PC-9 (cell line): ENCODE results near the gene TNS1. TPM values are rescaled to one million over a fixed set of nuclear protein-coding genes. Genes with fewer than 3 reads are reported as not detected.

Source experiments
- BruUV-seq: library from RNA; stranded (reverse); fragments of 400-500 nt; replicated peaks from 2 replicates; lab custom pipeline; 2021; lab: Mats Ljungman, UMichigan
- CTCF ChIA-PET: fragments of 300-600 bp; sonication (Branson Sonifier 250); formaldehyde crosslinking; loops from one replicate; lab custom pipeline; 2022; ENCODE audit warnings: antibody characterized with exemption; lab: Charles Lee
- POLR2A ChIA-PET: fragments of 300-600 bp; sonication (Branson Sonifier 250); formaldehyde crosslinking; loops from one replicate; lab custom pipeline; 2022; ENCODE audit warnings: antibody characterized with exemption; ENCODE audit not compliant: unreplicated experiment; lab: Charles Lee
- DNase-seq, 2 experiments: peaks; one replicate each; pipeline versions ENCODE4 v3.0.0 to v3.0.0-alpha.2; 2015 to 2022; ENCODE audit warnings: mixed read lengths in 1 of 2
- H2AFZ ChIP-seq: fragments of 200-600 bp; sonication (generic); 2 replicates; pipeline ENCODE4 v1.8.1; 2017; ENCODE audit warnings: antibody characterized with exemption
- H3F3A ChIP-seq: fragments of 200-600 bp; sonication (generic); 2 replicates; pipeline ENCODE4 v1.8.1; 2017; ENCODE audit warnings: antibody characterized with exemption, mild to moderate bottlenecking, low read depth; ENCODE audit not compliant: insufficient read depth
- H3K27ac ChIP-seq: fragments of 200-600 bp; sonication (generic); 2 replicates; pipeline ENCODE4 v1.6.1; 2016; ENCODE audit warnings: mixed run types
- H3K27me3 ChIP-seq: fragments of 200-600 bp; sonication (generic); 2 replicates; pipeline ENCODE4 v1.6.1; 2016; ENCODE audit warnings: low read depth, mixed run types; ENCODE audit not compliant: insufficient read depth
- H3K36me3 ChIP-seq: fragments of 200-600 bp; sonication (generic); 2 replicates; pipeline ENCODE4 v1.6.1; 2016; ENCODE audit warnings: low read depth, mixed run types
- H3K4me1 ChIP-seq: fragments of 200-600 bp; sonication (generic); replicated peaks from 2 replicates; pipeline ENCODE4 v1.6.1; 2016; ENCODE audit warnings: mixed run types; ENCODE audit not compliant: insufficient read depth
- H3K4me2 ChIP-seq: fragments of 200-600 bp; sonication (generic); 2 replicates; pipeline ENCODE4 v1.6.1; 2017; ENCODE audit warnings: mixed run types
- H3K4me3 ChIP-seq: fragments of 200-600 bp; sonication (generic); 2 replicates; pipeline ENCODE4 v1.6.1; 2016; ENCODE audit warnings: mixed run types
- H3K79me2 ChIP-seq: fragments of 200-600 bp; sonication (generic); 2 replicates; pipeline ENCODE4 v1.6.1; 2017; ENCODE audit warnings: low read depth, mixed run types
- H3K9me2 ChIP-seq: fragments of 200-600 bp; sonication (generic); 2 replicates; pipeline ENCODE4 v1.8.1; 2017; ENCODE audit warnings: mild to moderate bottlenecking; ENCODE audit not compliant: insufficient read depth
- H3K9me3 ChIP-seq: fragments of 200-600 bp; sonication (generic); 2 replicates; pipeline ENCODE4 v1.8.1; 2016; ENCODE audit warnings: low read depth; ENCODE audit not compliant: insufficient read depth
- H4K20me1 ChIP-seq: fragments of 200-600 bp; sonication (generic); 2 replicates; pipeline ENCODE4 v1.8.1; 2017; ENCODE audit not compliant: insufficient read depth
- CTCF ChIP-seq: fragments of 200-600 bp; sonication (generic); conservative IDR thresholded peaks from 2 replicates; pipeline ENCODE4 v1.6.1; 2017; ENCODE audit warnings: mixed run types, antibody characterized with exemption, mild to moderate bottlenecking, moderate library complexity
- EZH2 ChIP-seq: fragments of 200-600 bp; sonication (generic); IDR thresholded peaks from 2 replicates; pipeline ENCODE4 v1.8.0; 2017; ENCODE audit warnings: antibody characterized with exemption, low read depth
- intact Hi-C: fragments of 100-400 bp; cut with micrococcal nuclease; formaldehyde crosslinking; loops from one replicate; pipeline ENCODE4 v1.10.0; 2022; ENCODE audit not compliant: unreplicated experiment
- total RNA-seq: library from RNA; stranded (reverse); gene quantifications from 2 replicates; pipeline ENCODE4 v1.2.3, GENCODE V29; 2021

Gene TNS1
- total RNA-seq, 1 experiment from 2014 or later, result 5.5 TPM

- H4K20me1 ChIP-seq, result no peaks in the 10 kb centered on the region
- TF ChIP-seq CTCF, result no peak
- no peak for TF ChIP-seq EZH2
- no peak overlapping the region for H3K27ac ChIP-seq
- POLR2A ChIA-PET, result no interaction called here
- H3K79me2 ChIP-seq, result no peaks in the 10 kb centered on the region
- intact Hi-C loops, result no loop called here
- 0 out of 2 replicates have a peak, but pooled peaks cover 1% of the 10 kb centered on the region for H3K27me3 ChIP-seq
- BruUV-seq, result no TSS peak
- no peaks in the 10 kb centered on the region for H3K4me1 ChIP-seq
- DNase-seq, result no peak
- H3K36me3 ChIP-seq, result no peaks in the 10 kb centered on the region
- no peaks in the 10 kb centered on the region for H3K9me2 ChIP-seq
- no peaks in the 10 kb centered on the region for H3F3A ChIP-seq
- no peak overlapping the region for H3K4me2 ChIP-seq
- no peak overlapping the region for H3K4me3 ChIP-seq
- CTCF ChIA-PET, result interaction anchor here (0.5 to 0.6 kb wide), 2 partner anchors 683 to 1094 kb away, joined by 4 to 5 read pairs; no protein-coding TSS in a partner anchor
- no peak overlapping the region for H2AFZ ChIP-seq
- no peaks in the 10 kb centered on the region for H3K9me3 ChIP-seq
Measured at GRCh38 chr2:217832115-217832514, 170.7 kb downstream of the TNS1 start.

GRCh38 chr2:217831306-217831705 is 171.5 kb downstream of the TNS1 start:
- Histone ChIP-seq H3K4me2 (no peak overlapping the region), H3F3A (no peaks in the 10 kb centered on the region), H3K27me3 (0 out of 2 replicates have a peak, but pooled peaks cover 3% of the 10 kb centered on the region), H3K36me3 (no peaks in the 10 kb centered on the region), H3K9me3 (no peaks in the 10 kb centered on the region), H4K20me1 (no peaks in the 10 kb centered on the region), H3K79me2 (no peaks in the 10 kb centered on the region), H3K9me2 (no peaks in the 10 kb centered on the region), H3K4me1 (no peaks in the 10 kb centered on the region), H3K4me3 (no peak overlapping the region), H3K27ac (no peak overlapping the region), H2AFZ (no peak overlapping the region)
- CTCF ChIA-PET, result no interaction called here
- BruUV-seq, result no TSS peak
- TF ChIP-seq EZH2, result no peak
- TF ChIP-seq CTCF, result no peak
- intact Hi-C loops, result no loop called here
- POLR2A ChIA-PET, result no interaction called here
- no peak for DNase-seq

- Histone ChIP-seq H3K4me2 (no peak overlapping the region), H3K9me3 (no peaks in the 10 kb centered on the region), H3K4me3 (no peak overlapping the region), H3K9me2 (no peaks in the 10 kb centered on the region), H3K79me2 (no peaks in the 10 kb centered on the region), H3K36me3 (no peaks in the 10 kb centered on the region), H4K20me1 (no peaks in the 10 kb centered on the region), H2AFZ (no peak overlapping the region), H3K4me1 (no peaks in the 10 kb centered on the region), H3K27ac (no peak overlapping the region), H3K27me3 (peaks cover 3% of the 10 kb centered on the region; the same call in 1 of the 2 replicates), H3F3A (no peaks in the 10 kb centered on the region)
- intact Hi-C loops, result no loop called here
- BruUV-seq, result no TSS peak
- CTCF ChIA-PET, result no interaction called here
- TF ChIP-seq EZH2 (no peak), CTCF (no peak)
- POLR2A ChIA-PET, result interaction anchor here (0.6 kb wide), 1 partner anchor 24 kb away, joined by 3 read pairs; no protein-coding TSS in a partner anchor
- DNase-seq, result no peak
Measured at GRCh38 chr2:217830807-217831206, 172.0 kb downstream of the TNS1 start.
